Measurements from ENCODE around the gene KCND2. TPM values are rescaled to one million over a fixed set of nuclear protein-coding genes. Genes with fewer than 3 reads are reported as not detected.

The KCND2 gene
- polyA plus RNA-seq, 3 donors: not detected

DNA sequence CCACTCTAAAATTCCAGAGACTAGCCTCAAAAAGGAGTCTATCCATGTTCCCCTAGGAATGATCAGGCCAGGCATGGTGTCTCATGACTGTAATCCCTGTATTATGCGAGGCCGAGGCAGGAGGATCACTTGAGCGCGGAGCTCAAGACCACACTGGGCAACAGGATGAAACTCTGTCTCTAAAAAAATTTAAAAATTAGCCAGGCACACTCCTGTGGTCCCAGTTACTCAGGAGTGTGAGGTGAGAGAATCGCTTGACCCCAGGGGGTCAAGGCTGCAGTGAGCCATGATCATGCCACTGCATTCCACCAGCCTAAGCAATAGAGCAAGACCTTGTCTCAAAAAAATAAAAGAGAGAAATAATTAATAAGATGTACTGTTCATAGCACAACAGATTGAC is 256.8 kb downstream of the KCND2 start:
- no peak overlapping the region for H3K4me3 Mint-ChIP-seq
- Histone ChIP-seq H3K27ac (ENCODE audit: low read depth in 1 of 2, low read length in 2 of 2) (no peak overlapping the region), H3K4me3 (replicated peaks in 1 of 3; ENCODE audit: low read depth in 2 of 3, low read length in 3 of 3) (no peak overlapping the region), H3K9me3 (replicated peaks in 1 of 2; ENCODE audit: control insufficient read depth in 1 of 2, insufficient read depth in 1 of 2, low read length in 2 of 2) (no peaks in the 10 kb centered on the region), H3K27me3 (ENCODE audit: control insufficient read depth in 2 of 2, insufficient read depth in 2 of 2, low read length in 2 of 2) (no peaks in the 10 kb centered on the region), H2AFZ (ENCODE audit: insufficient read depth, low read depth, low read length, poor library complexity, severe bottlenecking) (no peak overlapping the region), H3K9ac (ENCODE audit: insufficient read depth, low read length, poor library complexity, severe bottlenecking) (no peak overlapping the region), H3K4me1 (ENCODE audit: control insufficient read depth in 1 of 2, insufficient read depth in 2 of 2, low read length in 2 of 2) (no peaks in the 10 kb centered on the region), H3K36me3 (replicated peaks in 1 of 2; ENCODE audit: control insufficient read depth in 1 of 2, insufficient read depth in 2 of 2, low read length in 2 of 2) (no peaks in the 10 kb centered on the region), H3K79me2 (ENCODE audit: insufficient read depth, low read length) (no peaks in the 10 kb centered on the region), H3K4me2 (replicated peaks; ENCODE audit: extremely low read depth, low read length, poor library complexity, severe bottlenecking) (no peak overlapping the region), H4K20me1 (ENCODE audit: insufficient read depth, low read length) (no peaks in the 10 kb centered on the region)
- H3K36me3 Mint-ChIP-seq: no peaks in the 10 kb centered on the region
- TF ChIP-seq, protein P1, sequence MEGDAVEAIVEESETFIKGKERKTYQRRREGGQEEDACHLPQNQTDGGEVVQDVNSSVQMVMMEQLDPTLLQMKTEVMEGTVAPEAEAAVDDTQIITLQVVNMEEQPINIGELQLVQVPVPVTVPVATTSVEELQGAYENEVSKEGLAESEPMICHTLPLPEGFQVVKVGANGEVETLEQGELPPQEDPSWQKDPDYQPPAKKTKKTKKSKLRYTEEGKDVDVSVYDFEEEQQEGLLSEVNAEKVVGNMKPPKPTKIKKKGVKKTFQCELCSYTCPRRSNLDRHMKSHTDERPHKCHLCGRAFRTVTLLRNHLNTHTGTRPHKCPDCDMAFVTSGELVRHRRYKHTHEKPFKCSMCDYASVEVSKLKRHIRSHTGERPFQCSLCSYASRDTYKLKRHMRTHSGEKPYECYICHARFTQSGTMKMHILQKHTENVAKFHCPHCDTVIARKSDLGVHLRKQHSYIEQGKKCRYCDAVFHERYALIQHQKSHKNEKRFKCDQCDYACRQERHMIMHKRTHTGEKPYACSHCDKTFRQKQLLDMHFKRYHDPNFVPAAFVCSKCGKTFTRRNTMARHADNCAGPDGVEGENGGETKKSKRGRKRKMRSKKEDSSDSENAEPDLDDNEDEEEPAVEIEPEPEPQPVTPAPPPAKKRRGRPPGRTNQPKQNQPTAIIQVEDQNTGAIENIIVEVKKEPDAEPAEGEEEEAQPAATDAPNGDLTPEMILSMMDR (IDR thresholded peaks at IDR 0.05): no peak
- no peaks in the 10 kb centered on the region for H3K27me3 Mint-ChIP-seq (ENCODE audit: low read depth in 3 of 3)
- H3K4me1 Mint-ChIP-seq: no peaks in the 10 kb centered on the region
- H3K9me3 Mint-ChIP-seq: no peaks in the 10 kb centered on the region
- intact Hi-C loops (cut with micrococcal nuclease): no loop called here
- WGBS (ENCODE audit: insufficient coverage): 100% methylated on average over 1 of the region's 5 CpGs
- no peak for DNase-seq
- H3K27ac Mint-ChIP-seq: peak overlapping the region in 1 of 7 donors; percentile 48

DNA sequence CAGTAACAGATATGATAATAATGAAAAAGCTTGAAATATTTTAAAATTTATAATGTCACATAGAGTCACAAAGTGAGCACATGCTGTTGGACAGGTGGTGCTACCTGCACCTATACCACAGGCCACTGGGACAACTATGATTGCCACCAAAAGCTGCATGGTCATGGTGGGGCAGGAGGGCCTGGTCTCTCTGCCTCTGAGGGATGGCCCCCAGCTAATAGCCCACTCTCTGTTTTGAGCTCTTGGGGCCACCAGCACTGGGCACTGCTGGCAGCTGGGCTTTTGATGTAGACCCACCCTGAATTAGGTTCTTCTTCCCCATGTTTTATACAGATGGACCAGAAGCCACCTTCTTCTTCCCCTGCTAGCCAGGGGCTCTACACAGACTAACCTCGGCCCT is 265.4 kb downstream of the KCND2 start:
- Histone ChIP-seq H4K20me1 (ENCODE audit: insufficient read depth, low read length) (no peaks in the 10 kb centered on the region), H3K9ac (ENCODE audit: insufficient read depth, low read length, poor library complexity, severe bottlenecking) (no peak overlapping the region), H3K36me3 (replicated peaks in 1 of 2; ENCODE audit: control insufficient read depth in 1 of 2, insufficient read depth in 2 of 2, low read length in 2 of 2) (no peaks in the 10 kb centered on the region), H3K79me2 (ENCODE audit: insufficient read depth, low read length) (no peaks in the 10 kb centered on the region), H2AFZ (ENCODE audit: insufficient read depth, low read depth, low read length, poor library complexity, severe bottlenecking) (no peak overlapping the region), H3K4me1 (ENCODE audit: control insufficient read depth in 1 of 2, insufficient read depth in 2 of 2, low read length in 2 of 2) (no peaks in the 10 kb centered on the region), H3K9me3 (replicated peaks in 1 of 2; ENCODE audit: control insufficient read depth in 1 of 2, insufficient read depth in 1 of 2, low read length in 2 of 2) (no peaks in the 10 kb centered on the region), H3K27ac (ENCODE audit: low read depth in 1 of 2, low read length in 2 of 2) (no peak overlapping the region), H3K27me3 (ENCODE audit: control insufficient read depth in 2 of 2, insufficient read depth in 2 of 2, low read length in 2 of 2) (no peaks in the 10 kb centered on the region), H3K4me3 (replicated peaks in 1 of 3; ENCODE audit: low read depth in 2 of 3, low read length in 3 of 3) (no peak overlapping the region), H3K4me2 (replicated peaks; ENCODE audit: extremely low read depth, low read length, poor library complexity, severe bottlenecking) (no peak overlapping the region)
- H3K27me3 Mint-ChIP-seq (ENCODE audit: low read depth in 3 of 3): peaks cover 0 to 3% (median 1%) of the 10 kb centered on the region in 3 donors
- intact Hi-C loops (cut with micrococcal nuclease): no loop called here
- no peak overlapping the region for H3K27ac Mint-ChIP-seq
- H3K36me3 Mint-ChIP-seq: no peaks in the 10 kb centered on the region
- H3K4me3 Mint-ChIP-seq: no peak overlapping the region
- no peaks in the 10 kb centered on the region for H3K4me1 Mint-ChIP-seq
- no peaks in the 10 kb centered on the region for H3K9me3 Mint-ChIP-seq
- no CpG with 5 or more reads among the region's 1 CpG for whole genome bisulfite sequencing (ENCODE audit: insufficient coverage)
- no peak for DNase-seq
- TF ChIP-seq, protein P1 (IDR thresholded peaks at IDR 0.05): no peak

Data from CD14-positive monocyte (primary cell).